Measurements from ENCODE around the gene ST7. TPM values are rescaled to one million over a fixed set of nuclear protein-coding genes. Genes with fewer than 3 reads are reported as not detected.

The ST7 gene
- total RNA-seq, 1 donor from 2014 or later, result 39.3 TPM

DNA sequence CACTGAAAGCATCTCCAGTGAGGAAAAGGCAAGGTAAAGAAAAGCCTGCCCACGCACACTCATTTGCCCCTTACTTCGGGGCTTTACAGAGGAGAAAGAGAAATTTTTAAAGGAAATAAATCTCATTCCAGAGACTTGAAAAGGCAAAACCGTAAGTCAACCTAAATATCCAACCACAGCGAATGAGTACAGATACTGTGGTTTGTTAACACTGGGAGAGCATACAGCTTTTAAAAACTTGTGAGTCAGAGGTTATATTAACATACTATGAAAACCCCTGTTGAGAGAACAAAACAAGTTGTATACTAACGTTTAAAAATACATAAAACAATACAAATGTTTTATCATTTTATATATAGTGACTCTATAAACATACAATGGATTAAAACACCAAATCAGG is 28.6 kb upstream of the ST7 start:
- no peak overlapping the region for H3K4me3 Mint-ChIP-seq (ENCODE audit: unreplicated experiment)
- H3K27ac Mint-ChIP-seq (ENCODE audit: unreplicated experiment), result peak overlapping the region; percentile 26
- Histone ChIP-seq H2AFZ (ENCODE audit: low read depth, low read length) (no peak overlapping the region), H3K79me2 (ENCODE audit: insufficient read depth, low read length) (no peaks in the 10 kb centered on the region), H3K4me1 (ENCODE audit: insufficient read depth, low read length) (peaks cover 5% of the 10 kb centered on the region), H3K4me2 (ENCODE audit: low read length) (no peak overlapping the region), H3K9ac (ENCODE audit: low read length) (no peak overlapping the region), H3K27me3 (ENCODE audit: insufficient read depth, low read length) (peaks cover 2% of the 10 kb centered on the region), H3K36me3 (ENCODE audit: insufficient read depth, low read length) (peaks cover 3% of the 10 kb centered on the region), H3K9me3 (ENCODE audit: insufficient read depth, low read depth, low read length) (no peaks in the 10 kb centered on the region), H3K4me3 (ENCODE audit: insufficient read depth, low read depth, low read length) (no peak overlapping the region), H4K20me1 (ENCODE audit: insufficient read depth, low read length) (peaks cover 4% of the 10 kb centered on the region), H3K27ac (ENCODE audit: low read depth, low read length) (no peak overlapping the region)
- H3K4me1 Mint-ChIP-seq (ENCODE audit: low read depth, unreplicated experiment), result peaks cover 13% of the 10 kb centered on the region
- FAIRE-seq, result no peak
- no peaks in the 10 kb centered on the region for H3K9me3 Mint-ChIP-seq (ENCODE audit: unreplicated experiment)
- H3K36me3 Mint-ChIP-seq (ENCODE audit: low read depth, unreplicated experiment), result peaks cover 7% of the 10 kb centered on the region
- H3K27me3 Mint-ChIP-seq (ENCODE audit: low read depth, unreplicated experiment), result no peaks in the 10 kb centered on the region
- DNase-seq (ENCODE audit: low read depth), result peak; percentile 55
- TF ChIP-seq EZH2 (IDR thresholded peaks at IDR 0.05; ENCODE audit: insufficient read depth, low read length), result no peak
- TF ChIP-seq, protein P1, sequence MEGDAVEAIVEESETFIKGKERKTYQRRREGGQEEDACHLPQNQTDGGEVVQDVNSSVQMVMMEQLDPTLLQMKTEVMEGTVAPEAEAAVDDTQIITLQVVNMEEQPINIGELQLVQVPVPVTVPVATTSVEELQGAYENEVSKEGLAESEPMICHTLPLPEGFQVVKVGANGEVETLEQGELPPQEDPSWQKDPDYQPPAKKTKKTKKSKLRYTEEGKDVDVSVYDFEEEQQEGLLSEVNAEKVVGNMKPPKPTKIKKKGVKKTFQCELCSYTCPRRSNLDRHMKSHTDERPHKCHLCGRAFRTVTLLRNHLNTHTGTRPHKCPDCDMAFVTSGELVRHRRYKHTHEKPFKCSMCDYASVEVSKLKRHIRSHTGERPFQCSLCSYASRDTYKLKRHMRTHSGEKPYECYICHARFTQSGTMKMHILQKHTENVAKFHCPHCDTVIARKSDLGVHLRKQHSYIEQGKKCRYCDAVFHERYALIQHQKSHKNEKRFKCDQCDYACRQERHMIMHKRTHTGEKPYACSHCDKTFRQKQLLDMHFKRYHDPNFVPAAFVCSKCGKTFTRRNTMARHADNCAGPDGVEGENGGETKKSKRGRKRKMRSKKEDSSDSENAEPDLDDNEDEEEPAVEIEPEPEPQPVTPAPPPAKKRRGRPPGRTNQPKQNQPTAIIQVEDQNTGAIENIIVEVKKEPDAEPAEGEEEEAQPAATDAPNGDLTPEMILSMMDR (IDR thresholded peaks at IDR 0.05; ENCODE audit: insufficient read depth, low read depth, low read length), result no peak

DNA sequence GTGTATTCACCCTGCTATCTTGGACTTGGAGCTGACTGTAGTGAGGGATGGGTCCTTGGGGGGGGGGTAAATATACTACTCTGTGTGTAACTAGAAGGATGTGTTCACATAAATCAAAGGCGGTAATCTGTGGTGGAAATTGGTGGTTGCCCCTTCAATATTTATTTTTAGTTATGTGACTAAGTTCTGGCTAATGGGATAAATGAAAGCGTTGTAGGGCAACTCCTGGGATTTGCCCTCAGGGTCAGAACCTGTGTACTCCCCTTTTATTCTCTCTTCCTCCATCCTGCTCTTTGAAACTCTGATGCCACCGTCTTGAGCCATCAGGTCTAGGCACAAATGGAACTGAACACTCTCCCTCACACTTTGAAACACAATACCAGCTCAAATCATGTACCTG is 24.3 kb upstream of the ST7 start:
- Histone ChIP-seq H3K27ac (ENCODE audit: low read depth, low read length) (no peak overlapping the region), H3K4me1 (ENCODE audit: insufficient read depth, low read length) (peaks cover 5% of the 10 kb centered on the region), H3K4me3 (ENCODE audit: insufficient read depth, low read depth, low read length) (no peak overlapping the region), H2AFZ (ENCODE audit: low read depth, low read length) (no peak overlapping the region), H3K9me3 (ENCODE audit: insufficient read depth, low read depth, low read length) (no peaks in the 10 kb centered on the region), H3K36me3 (ENCODE audit: insufficient read depth, low read length) (no peaks in the 10 kb centered on the region), H3K27me3 (ENCODE audit: insufficient read depth, low read length) (peaks cover 2% of the 10 kb centered on the region), H3K4me2 (ENCODE audit: low read length) (no peak overlapping the region), H4K20me1 (ENCODE audit: insufficient read depth, low read length) (no peaks in the 10 kb centered on the region), H3K9ac (ENCODE audit: low read length) (no peak overlapping the region), H3K79me2 (ENCODE audit: insufficient read depth, low read length) (no peaks in the 10 kb centered on the region)
- DNase-seq (ENCODE audit: low read depth) (no peak), FAIRE-seq (no peak)
- TF ChIP-seq, protein P1 (IDR thresholded peaks at IDR 0.05; ENCODE audit: insufficient read depth, low read depth, low read length), result no peak
- no peak for TF ChIP-seq EZH2 (IDR thresholded peaks at IDR 0.05; ENCODE audit: insufficient read depth, low read length)
- no peaks in the 10 kb centered on the region for H3K36me3 Mint-ChIP-seq (ENCODE audit: low read depth, unreplicated experiment)
- H3K27ac Mint-ChIP-seq (ENCODE audit: unreplicated experiment), result no peak overlapping the region
- H3K9me3 Mint-ChIP-seq (ENCODE audit: unreplicated experiment), result no peaks in the 10 kb centered on the region
- no peak overlapping the region for H3K4me3 Mint-ChIP-seq (ENCODE audit: unreplicated experiment)
- peaks cover 5% of the 10 kb centered on the region for H3K4me1 Mint-ChIP-seq (ENCODE audit: low read depth, unreplicated experiment)
- no peaks in the 10 kb centered on the region for H3K27me3 Mint-ChIP-seq (ENCODE audit: low read depth, unreplicated experiment)
